ENCODE data around the gene SLC1A2. TPM values are rescaled to one million over a fixed set of nuclear protein-coding genes. Genes with fewer than 3 reads are reported as not detected.

The SLC1A2 gene
- total RNA-seq, 2 experiments from 2014 or later, result not detected

GRCh38 chr11:35304386-35304775 is 115.0 kb downstream of the SLC1A2 start:
- no peaks in the 10 kb centered on the region for H4K20me1 ChIP-seq (ENCODE audit: insufficient read depth, low read length)
- H3K4me1 ChIP-seq (ENCODE audit: insufficient read depth, low read length, poor library complexity, severe bottlenecking), result no peaks in the 10 kb centered on the region
- H3K36me3 ChIP-seq (ENCODE audit: insufficient read depth, low read length), result no peaks in the 10 kb centered on the region
- H3K9me2 ChIP-seq (ENCODE audit: insufficient read depth, low read length), result no peaks in the 10 kb centered on the region
- CTCF ChIA-PET (ENCODE audit: unreplicated experiment), result no interaction called here
- intact Hi-C loops (cut with micrococcal nuclease; ENCODE audit: unreplicated experiment), result no loop called here
- H3K4me2 ChIP-seq (ENCODE audit: low read length), result no peak overlapping the region
- POLR2A ChIA-PET, result interaction anchor here (0.5 to 1.4 kb wide), 2 partner anchors 305 to 1078 kb away, joined by 4 to 5 read pairs; no protein-coding TSS in a partner anchor
- H3K79me2 ChIP-seq (ENCODE audit: insufficient read depth, low read depth, low read length), result no peaks in the 10 kb centered on the region
- BruUV-seq (replicated peaks), result no TSS peak
- no peak overlapping the region for H3K27ac ChIP-seq (ENCODE audit: low read depth, low read length, poor library complexity, severe bottlenecking)
- H3K4me3 ChIP-seq (ENCODE audit: low read depth, low read length, poor library complexity, severe bottlenecking), result no peak overlapping the region
- DNase-seq (ENCODE audit: low spot score), result no peak
- H2AFZ ChIP-seq (ENCODE audit: low read length), result no peak overlapping the region
- no peaks in the 10 kb centered on the region for H3K9me3 ChIP-seq (ENCODE audit: low read length)
- TF ChIP-seq, protein P1, sequence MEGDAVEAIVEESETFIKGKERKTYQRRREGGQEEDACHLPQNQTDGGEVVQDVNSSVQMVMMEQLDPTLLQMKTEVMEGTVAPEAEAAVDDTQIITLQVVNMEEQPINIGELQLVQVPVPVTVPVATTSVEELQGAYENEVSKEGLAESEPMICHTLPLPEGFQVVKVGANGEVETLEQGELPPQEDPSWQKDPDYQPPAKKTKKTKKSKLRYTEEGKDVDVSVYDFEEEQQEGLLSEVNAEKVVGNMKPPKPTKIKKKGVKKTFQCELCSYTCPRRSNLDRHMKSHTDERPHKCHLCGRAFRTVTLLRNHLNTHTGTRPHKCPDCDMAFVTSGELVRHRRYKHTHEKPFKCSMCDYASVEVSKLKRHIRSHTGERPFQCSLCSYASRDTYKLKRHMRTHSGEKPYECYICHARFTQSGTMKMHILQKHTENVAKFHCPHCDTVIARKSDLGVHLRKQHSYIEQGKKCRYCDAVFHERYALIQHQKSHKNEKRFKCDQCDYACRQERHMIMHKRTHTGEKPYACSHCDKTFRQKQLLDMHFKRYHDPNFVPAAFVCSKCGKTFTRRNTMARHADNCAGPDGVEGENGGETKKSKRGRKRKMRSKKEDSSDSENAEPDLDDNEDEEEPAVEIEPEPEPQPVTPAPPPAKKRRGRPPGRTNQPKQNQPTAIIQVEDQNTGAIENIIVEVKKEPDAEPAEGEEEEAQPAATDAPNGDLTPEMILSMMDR (conservative IDR thresholded peaks at IDR 0.05; ENCODE audit: low read length), result no peak
- TF ChIP-seq EZH2phosphoT487 (IDR thresholded peaks at IDR 0.05; ENCODE audit: borderline replicate concordance, low read depth, low read length), result no peak

- no peak for TF ChIP-seq EZH2phosphoT487 (IDR thresholded peaks at IDR 0.05; ENCODE audit: borderline replicate concordance, low read depth, low read length)
- TF ChIP-seq, protein P1 (conservative IDR thresholded peaks at IDR 0.05; ENCODE audit: low read length), result no peak
- Histone ChIP-seq H3K9me3 (ENCODE audit: low read length) (no peaks in the 10 kb centered on the region), H3K4me1 (ENCODE audit: insufficient read depth, low read length, poor library complexity, severe bottlenecking) (no peaks in the 10 kb centered on the region), H3K4me3 (ENCODE audit: low read depth, low read length, poor library complexity, severe bottlenecking) (no peak overlapping the region), H4K20me1 (ENCODE audit: insufficient read depth, low read length) (no peaks in the 10 kb centered on the region), H3K27ac (ENCODE audit: low read depth, low read length, poor library complexity, severe bottlenecking) (no peak overlapping the region), H3K4me2 (ENCODE audit: low read length) (no peak overlapping the region), H2AFZ (ENCODE audit: low read length) (no peak overlapping the region), H3K9me2 (ENCODE audit: insufficient read depth, low read length) (no peaks in the 10 kb centered on the region), H3K36me3 (ENCODE audit: insufficient read depth, low read length) (no peaks in the 10 kb centered on the region), H3K79me2 (ENCODE audit: insufficient read depth, low read depth, low read length) (no peaks in the 10 kb centered on the region)
- ChIA-PET POLR2A (interaction anchor here (0.5 kb wide), 1 partner anchor 1077 kb away, joined by 4 read pairs; no protein-coding TSS in a partner anchor), CTCF (ENCODE audit: unreplicated experiment) (no interaction called here)
- no TSS peak for BruUV-seq (replicated peaks)
- no peak for DNase-seq (ENCODE audit: low spot score)
- intact Hi-C loops (cut with micrococcal nuclease; ENCODE audit: unreplicated experiment), result no loop called here
These were observed 115.6 kb downstream of the SLC1A2 start for GRCh38 chr11:35303596-35304385.

GRCh38 chr11:35302398-35302797 is 117.0 kb downstream of the SLC1A2 start:
- Histone ChIP-seq H3K27ac (ENCODE audit: low read depth, low read length, poor library complexity, severe bottlenecking) (no peak overlapping the region), H3K4me3 (ENCODE audit: low read depth, low read length, poor library complexity, severe bottlenecking) (no peak overlapping the region), H3K4me1 (ENCODE audit: insufficient read depth, low read length, poor library complexity, severe bottlenecking) (no peaks in the 10 kb centered on the region), H4K20me1 (ENCODE audit: insufficient read depth, low read length) (no peaks in the 10 kb centered on the region), H3K79me2 (ENCODE audit: insufficient read depth, low read depth, low read length) (no peaks in the 10 kb centered on the region), H3K36me3 (ENCODE audit: insufficient read depth, low read length) (no peaks in the 10 kb centered on the region), H3K9me3 (ENCODE audit: low read length) (no peaks in the 10 kb centered on the region), H3K4me2 (ENCODE audit: low read length) (no peak overlapping the region), H2AFZ (ENCODE audit: low read length) (no peak overlapping the region), H3K9me2 (ENCODE audit: insufficient read depth, low read length) (no peaks in the 10 kb centered on the region)
- no TSS peak for BruUV-seq (replicated peaks)
- ChIA-PET POLR2A (no interaction called here), CTCF (ENCODE audit: unreplicated experiment) (no interaction called here)
- intact Hi-C loops (cut with micrococcal nuclease; ENCODE audit: unreplicated experiment), result no loop called here
- TF ChIP-seq EZH2phosphoT487 (IDR thresholded peaks at IDR 0.05; ENCODE audit: borderline replicate concordance, low read depth, low read length), result no peak
- TF ChIP-seq, protein P1 (conservative IDR thresholded peaks at IDR 0.05; ENCODE audit: low read length), result no peak
- no peak for DNase-seq (ENCODE audit: low spot score)
